NB4 (cell line): ENCODE results near the gene ZNF253.

Experiments used
- MYC ChIP-seq: IDR thresholded peaks from 2 replicates; pipeline ENCODE4 v1.6.1; 2011; ENCODE audit warnings: low read depth, low read length
- POLR2A ChIP-seq: IDR thresholded peaks from 2 replicates; pipeline ENCODE4 v1.6.1; 2011; ENCODE audit warnings: mild to moderate bottlenecking; ENCODE audit not compliant: insufficient read length; ENCODE audit errors: extremely low read depth
- TF ChIP-seq, protein P1 (sequence below): IDR thresholded peaks from one replicate; pipeline ENCODE4 v1.5.1; 2012; ENCODE audit warnings: low read depth, low read length
- TF ChIP-seq, protein P2 (sequence below): IDR thresholded peaks from 2 replicates; pipeline ENCODE4 v1.6.1; 2011; ENCODE audit warnings: low read depth, low read length

DNA sequence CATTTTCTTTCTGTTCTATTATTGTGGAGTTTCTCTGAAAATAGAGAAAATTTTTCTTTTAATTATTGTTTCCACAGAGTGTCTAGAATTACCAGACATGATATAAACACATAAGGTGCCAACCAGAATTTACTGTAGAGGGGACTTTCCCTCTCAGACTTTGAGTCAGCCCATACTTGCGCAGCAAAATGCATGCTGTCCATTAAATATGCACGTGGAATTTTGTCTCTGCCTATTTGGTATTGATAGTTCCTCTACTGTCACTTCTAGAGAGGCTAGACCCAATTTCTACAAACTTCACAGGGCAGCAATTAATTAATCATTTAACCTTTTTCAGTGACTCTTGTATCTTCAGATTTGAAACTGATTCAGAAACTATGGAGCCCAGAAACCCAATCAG lies 44.0 kb downstream of the ZNF253 start:
- TF ChIP-seq, protein P1, sequence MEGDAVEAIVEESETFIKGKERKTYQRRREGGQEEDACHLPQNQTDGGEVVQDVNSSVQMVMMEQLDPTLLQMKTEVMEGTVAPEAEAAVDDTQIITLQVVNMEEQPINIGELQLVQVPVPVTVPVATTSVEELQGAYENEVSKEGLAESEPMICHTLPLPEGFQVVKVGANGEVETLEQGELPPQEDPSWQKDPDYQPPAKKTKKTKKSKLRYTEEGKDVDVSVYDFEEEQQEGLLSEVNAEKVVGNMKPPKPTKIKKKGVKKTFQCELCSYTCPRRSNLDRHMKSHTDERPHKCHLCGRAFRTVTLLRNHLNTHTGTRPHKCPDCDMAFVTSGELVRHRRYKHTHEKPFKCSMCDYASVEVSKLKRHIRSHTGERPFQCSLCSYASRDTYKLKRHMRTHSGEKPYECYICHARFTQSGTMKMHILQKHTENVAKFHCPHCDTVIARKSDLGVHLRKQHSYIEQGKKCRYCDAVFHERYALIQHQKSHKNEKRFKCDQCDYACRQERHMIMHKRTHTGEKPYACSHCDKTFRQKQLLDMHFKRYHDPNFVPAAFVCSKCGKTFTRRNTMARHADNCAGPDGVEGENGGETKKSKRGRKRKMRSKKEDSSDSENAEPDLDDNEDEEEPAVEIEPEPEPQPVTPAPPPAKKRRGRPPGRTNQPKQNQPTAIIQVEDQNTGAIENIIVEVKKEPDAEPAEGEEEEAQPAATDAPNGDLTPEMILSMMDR, result no peak
- TF ChIP-seq POLR2A, result no peak
- no peak for TF ChIP-seq MYC
- TF ChIP-seq, protein P2, sequence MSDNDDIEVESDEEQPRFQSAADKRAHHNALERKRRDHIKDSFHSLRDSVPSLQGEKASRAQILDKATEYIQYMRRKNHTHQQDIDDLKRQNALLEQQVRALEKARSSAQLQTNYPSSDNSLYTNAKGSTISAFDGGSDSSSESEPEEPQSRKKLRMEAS, result no peak
